HG02588 (cell line): ENCODE results near the gene C1QL2.

Experiments used
- ATAC-seq: cut with Tn5 transposase; IDR thresholded peaks from one replicate; pipeline ENCODE4 v1.9.1; 2021; ENCODE audit warnings: mild to moderate bottlenecking, moderate library complexity; ENCODE audit not compliant: unreplicated experiment

The C1QL2 gene

GRCh38 chr2:119144806-119145205, 13.7 kb downstream of the C1QL2 start:
- ATAC-seq, result no peak

DNA sequence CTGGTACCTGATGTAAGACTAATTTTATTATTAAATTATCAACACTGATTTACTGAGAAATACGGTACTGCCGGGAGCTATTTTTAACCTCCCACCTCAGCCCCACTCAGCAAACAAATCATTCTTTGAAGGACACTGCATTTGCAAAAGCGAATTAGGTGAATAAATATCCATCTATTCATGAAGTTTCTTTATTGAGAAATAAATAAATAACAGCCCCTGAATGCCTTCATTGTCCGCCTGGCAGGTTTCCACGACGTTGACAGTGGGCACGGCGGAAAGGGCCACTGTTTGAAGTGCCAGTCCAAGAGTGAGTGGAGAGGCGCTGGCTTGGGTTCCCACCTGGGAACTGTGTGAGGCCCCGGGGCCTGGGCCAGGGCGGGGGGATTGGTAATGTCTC, 15.7 kb downstream of the C1QL2 start:
- ATAC-seq, result no peak

DNA sequence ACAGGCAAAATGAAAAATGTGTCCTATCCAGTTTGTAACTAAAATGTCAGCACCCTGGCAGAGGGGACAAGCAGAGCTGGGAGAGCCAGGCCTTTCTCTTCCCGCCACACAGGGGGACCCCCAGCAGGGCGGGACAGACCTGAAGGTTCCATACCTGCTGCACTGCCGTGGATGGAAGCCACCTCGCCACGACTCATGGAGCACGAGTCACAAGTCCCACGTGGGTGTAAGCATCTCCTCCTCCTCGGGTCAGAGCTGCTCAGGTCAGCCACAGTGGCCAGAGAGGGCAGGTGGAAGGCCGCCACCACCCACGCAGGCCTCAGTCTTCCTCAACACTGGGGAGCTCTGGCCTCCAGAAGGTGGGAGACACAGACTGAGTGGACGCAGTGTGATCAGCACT, 21.0 kb downstream of the C1QL2 start:
- ATAC-seq, result no peak

DNA sequence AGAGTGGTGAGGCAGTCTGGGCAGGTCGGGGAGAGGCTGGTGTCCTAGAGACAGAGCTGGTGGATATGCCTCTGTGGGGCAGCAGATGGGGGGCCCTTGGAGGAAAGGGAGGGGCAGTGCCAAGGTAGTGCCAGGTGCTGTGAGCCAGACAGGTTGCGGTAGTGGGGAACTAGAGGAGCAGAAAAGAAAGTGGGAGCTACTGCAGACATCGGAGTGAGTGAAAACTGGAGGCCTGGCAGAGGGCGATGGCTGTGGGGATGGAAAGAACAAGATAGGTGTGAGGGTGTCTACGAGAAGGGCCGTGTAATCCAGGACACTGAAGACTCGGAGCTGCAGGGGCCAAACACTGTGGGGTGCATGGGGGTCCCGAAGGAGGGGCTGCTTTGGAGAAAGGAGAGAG, 21.7 kb downstream of the C1QL2 start:
- no peak for ATAC-seq

DNA sequence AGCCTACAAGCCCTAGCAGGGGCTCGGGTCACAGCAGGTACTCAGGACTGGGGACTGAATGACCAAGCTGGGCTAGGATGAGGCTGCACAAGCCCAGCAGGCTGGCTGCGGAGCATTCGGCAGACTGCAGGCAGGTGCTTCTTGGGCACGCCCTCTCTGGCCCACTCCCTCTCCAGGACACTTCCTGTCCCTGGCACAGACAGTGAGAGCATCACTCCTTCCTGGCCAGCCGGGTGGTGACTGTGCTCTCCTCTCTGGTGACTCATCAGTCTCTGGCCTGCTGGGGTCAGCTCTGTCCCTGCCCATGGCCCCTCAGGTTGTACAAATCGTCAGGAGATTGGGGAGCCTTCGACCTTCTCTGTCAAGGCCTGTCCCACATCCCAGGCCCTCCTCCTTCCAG, 22.5 kb downstream of the C1QL2 start:
- no peak for ATAC-seq

DNA sequence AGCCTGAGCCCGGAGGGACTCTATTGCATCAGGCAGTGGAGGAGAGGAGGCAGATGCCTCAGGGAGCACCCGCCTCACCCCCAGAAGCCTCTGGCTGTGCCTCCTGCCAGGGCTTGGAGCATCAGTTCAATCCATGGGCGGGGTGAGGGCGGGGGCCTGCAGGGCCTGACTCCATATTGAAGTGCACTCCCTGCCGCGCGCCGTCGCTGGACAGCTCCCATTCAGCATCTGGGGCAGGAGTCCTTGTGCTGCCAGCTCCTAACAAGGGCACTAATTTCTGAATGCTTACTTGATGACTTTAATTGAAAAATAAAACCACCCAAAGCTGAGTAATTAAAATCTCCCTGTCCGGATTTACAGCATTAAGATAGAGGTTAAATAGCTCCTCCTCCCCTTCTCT, 23.8 kb downstream of the C1QL2 start:
- no peak for ATAC-seq

GRCh38 chr2:119126650-119127049, 31.9 kb downstream of the C1QL2 start:
- no peak for ATAC-seq

- no peak for ATAC-seq
Observed at GRCh38 chr2:119123389-119123788, 35.2 kb downstream of the C1QL2 start.

- no peak for ATAC-seq
Observed at GRCh38 chr2:119122663-119123062, 35.9 kb downstream of the C1QL2 start.

DNA sequence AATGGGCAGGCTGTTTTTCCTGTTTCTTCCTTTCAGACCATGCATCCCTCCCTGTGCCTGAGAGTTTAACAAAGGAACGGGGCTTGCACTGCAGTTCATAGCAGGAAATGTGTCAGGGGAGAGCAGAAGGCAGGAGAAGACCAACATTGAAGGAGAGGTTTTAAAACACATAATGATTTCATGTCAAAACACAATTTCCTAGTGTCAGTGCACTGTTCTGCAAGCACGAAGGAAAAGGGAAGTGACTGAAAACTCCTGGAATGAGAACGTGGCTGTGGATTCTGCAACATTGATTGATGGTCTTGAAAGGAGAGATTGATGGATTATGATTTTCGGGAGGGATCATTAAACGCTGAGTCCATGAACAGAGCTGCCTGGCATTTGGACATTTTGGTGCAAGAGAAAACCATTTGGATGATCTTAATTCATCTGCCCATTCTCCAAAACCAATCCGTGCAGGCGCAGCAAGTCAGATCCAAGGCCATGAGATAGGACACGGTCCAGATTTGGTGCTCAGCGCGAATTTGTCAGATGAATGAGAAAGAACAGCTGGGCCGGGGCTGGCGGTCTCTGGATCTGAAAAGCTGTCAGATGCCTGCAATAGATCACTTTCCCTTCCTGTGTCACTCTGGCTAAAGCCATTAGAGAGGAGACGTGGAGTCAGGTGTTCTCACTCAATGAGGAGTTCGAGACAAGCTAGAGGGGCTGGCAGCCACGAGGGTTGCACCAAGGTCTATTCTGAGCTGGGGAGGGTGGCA, 38.4 kb downstream of the C1QL2 start:
- ATAC-seq, result no peak

GRCh38 chr2:119119076-119119785, 39.3 kb downstream of the C1QL2 start:
- no peak for ATAC-seq

- no peak for ATAC-seq
Observed at GRCh38 chr2:119117891-119118882, 40.4 kb downstream of the C1QL2 start.

- no peak for ATAC-seq
Observed at GRCh38 chr2:119117408-119117807, 41.1 kb downstream of the C1QL2 start.

- ATAC-seq, result no peak
Observed at GRCh38 chr2:119116411-119117295, 41.9 kb downstream of the C1QL2 start.

DNA sequence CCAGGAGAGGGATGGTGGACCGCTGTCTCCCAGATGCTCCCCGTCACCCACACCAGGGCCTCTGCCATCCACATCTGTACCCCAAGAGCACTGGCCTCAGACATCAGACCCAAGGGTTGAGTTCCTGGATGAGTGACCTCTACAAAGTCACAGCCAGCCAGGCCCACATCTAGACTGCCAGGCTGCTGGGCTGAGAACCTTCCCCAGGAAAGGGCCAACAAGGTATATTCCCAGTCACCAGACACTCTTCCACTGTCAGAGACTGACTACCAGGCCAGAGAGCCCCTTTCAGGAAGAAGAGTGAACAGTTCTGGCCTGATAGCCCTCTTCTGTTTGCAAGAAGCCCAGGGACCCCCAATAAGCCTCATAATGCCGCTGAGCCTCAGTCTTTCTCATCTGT, 44.3 kb downstream of the C1QL2 start:
- ATAC-seq, result no peak

DNA sequence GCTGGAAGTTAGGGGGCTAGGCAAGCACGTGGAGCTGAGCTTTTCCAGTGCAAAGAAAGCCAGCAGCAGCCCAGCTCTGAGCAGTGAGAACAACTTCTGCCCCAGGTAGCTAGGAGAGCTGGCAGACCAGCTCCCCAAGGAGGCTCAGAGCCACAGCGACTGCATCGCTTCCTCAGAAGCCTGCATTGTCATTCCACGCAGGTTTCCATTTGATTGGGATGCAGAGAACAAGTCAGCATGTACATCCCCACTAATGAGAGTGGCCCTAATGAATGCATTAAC, 45.1 kb downstream of the C1QL2 start:
- ATAC-seq, result no peak

DNA sequence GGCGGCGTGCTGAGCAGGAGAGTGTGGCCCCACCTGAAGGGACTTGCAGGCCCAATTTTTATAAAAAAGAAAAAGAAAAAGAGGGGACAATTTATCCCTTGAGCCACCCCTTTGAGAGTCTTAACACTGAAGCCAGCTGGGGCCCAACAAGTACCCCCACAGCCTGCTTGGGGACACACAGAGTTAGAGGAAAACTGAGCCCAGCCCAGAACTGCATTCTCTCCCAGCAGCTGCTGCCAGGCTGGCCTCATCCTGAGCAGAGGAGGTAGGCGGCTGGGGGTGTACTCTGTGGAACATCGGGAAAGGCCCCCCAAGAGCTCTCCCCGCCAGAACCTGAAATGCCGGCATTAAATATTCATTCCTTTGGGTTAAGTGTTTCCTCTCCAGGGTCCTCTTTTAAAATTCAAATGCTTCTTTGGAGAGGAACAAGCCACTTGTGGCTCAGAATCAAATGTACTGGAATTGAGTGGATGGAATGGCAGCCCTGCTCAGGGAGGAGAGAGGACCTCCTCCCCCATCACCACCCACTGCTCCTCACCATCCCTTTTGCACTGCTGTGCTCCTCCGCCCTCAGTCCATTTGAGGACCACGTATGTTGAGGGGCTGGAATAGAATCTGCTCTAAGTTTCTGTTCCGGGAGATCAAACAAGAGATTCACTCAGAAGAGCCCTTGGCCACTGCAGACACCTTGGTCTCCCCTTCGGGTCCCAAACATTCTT, 45.6 kb downstream of the C1QL2 start:
- ATAC-seq, result no peak

GRCh38 chr2:119112230-119112629, 46.3 kb downstream of the C1QL2 start:
- no peak for ATAC-seq

DNA sequence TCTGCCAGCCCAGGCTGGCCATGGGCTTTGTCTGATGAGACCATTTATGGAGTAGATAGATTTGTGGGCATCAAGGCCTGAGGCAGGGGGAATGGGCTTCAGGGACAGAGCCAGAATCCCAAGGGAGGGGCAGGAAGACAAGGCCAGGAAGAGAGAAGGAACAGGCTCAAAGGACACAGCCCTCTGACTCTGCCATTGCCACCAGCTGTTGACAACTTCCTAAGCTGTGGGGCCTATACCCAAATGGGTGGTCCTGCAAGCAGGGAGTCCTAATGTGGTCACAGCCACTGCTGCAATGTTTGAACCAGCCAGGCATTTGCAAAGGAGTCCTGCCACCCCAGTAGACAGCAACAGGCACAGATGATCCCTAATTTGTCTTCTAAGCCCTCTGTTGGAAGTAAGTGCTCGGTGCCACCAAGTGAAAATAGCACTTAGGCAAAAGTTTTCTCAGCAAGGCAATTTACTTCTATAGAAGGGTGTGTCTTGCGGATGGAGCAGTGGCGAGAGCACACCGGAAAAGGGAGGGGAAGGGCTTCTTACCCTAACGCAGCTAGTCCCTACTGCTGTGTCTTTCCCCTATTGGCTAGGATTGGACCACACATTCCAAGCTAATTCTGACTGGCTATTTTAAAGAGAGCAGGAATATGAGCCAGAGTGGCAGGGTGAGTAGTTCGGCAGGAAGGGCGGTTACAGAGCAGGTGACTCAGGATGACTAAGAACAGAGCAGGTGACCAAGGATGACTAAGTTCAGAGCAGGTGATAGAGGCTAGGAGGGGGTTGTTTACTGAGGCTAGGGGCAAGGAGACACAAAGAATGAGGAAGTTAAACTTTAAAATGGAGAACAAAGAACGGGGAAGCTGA, 47.2 kb downstream of the C1QL2 start:
- no peak for ATAC-seq
